Right forelimb (tissue), 1 donor: ENCODE data around the gene CYGB.

Source experiments
- DNase-seq: peaks from one replicate; pipeline ENCODE4 v3.0.0-alpha.2; 2018

The CYGB gene

GRCh38 chr17:76549215-76549518 lies 11.7 kb upstream of the CYGB start:
- no peak for DNase-seq

DNA sequence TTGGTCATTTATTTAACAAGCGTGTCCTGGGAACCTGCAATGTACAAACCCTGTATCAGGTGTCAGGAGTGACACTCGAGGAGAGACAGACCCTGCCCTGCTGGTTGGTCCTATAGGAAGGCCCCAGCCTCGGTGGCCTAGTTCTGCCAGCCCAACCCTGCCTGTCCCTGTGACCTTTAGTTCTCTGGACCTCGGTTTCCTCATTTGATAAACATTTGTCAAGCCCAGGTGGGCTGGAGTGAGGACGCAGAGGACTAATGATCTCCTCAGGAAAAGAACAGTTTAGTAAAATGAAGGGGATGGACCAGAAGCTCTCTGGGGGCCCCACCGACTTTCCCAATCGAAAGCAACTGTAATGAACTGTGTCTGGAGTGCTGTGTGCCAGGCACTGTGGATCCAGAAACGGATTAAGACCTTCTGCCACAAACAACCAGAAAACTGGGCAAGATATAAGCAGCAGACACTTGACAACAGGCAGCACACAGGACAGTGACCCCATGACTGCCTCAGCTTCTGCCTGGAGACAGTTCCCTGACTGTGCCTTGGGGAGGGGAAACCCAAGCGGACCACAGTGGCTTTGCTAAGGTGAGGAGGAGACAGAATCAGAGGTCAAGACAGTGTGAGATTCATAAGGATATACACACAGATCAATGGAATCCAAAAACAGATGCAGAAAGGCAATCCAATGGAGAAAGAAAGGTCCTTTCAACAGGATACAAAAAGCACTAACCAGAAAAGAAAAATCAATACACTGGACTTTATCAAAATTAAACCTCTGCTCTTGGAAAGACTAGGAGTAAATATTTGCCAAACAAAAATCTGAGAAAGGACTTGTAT lies 11.1 kb upstream of the CYGB start:
- DNase-seq: no peak

GRCh38 chr17:76547642-76548202 lies 10.2 kb upstream of the CYGB start:
- DNase-seq: no peak

- DNase-seq: no peak
Measured at GRCh38 chr17:76547183-76547641, 9.7 kb upstream of the CYGB start.

DNA sequence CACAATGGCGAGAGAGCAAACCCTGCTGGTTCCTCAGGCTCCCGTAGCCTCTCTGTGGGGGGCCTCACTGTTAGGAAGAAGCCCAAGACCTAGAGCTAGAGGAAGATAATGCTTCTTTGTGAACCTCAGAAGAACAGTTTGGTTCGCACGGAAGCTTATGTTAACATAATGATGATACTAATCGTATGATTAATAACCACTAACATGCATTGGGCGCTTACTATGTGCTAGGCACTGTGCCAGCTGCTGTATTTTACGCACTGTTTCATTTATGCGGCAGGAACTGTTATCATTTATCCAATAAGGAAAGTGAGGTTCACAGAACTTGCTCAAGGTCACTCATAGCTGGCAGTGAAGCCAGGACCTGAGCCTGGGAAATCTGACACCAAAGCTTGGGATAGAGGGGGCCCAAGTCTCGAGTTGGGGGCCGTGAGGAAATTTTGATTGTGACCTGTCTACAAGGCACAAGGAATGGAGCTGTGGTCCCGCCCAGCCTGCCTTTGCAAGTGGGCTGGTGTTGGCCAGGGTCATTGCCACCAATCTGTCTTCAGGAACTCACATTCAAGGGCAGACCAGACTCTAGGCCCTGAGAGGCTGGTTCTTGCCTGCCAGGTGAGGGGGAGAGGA lies 9.2 kb upstream of the CYGB start:
- DNase-seq: no peak

GRCh38 chr17:76545918-76546555 lies 8.5 kb upstream of the CYGB start:
- no peak for DNase-seq

DNA sequence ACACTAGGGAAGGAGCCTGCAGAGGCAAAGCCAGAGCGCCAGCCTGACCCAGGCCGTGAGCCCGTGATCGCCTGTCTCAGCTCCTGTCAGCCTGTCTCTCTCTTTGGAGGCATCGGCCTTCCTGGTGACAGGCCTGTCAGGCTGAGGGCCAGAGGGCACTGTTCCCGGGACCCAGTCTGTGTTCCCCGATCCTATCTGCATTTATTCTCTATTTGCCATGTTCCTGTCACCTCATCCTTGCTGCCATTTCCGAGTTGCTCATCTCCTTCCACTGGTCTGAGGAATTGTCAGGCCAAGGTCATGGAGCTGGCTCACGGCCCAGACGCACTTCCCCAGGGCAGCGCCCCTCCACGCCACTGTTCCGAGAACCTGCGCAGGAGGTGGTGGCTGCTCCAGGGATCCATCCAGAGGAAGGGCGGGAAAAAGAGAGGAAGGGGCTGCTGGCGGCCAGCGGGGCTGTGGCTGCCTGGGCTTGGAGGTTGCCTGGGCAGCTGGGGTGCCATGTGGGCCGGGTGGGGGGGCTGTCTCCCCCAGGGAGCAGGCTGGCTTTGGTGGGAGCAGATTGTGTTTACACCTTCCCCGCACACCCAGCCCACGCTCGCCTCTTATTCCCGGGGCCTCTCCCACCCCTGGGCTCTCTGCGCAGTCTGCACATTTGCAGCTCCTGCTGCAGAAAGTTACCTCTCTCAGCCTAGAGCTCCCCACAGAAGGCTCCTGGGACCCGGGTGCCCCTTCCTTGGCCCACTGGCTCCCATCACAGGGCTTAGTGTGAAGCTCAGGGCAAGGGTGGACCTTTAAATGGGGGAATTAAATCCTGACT lies 7.2 kb upstream of the CYGB start:
- no peak for DNase-seq

GRCh38 chr17:76543826-76544545 lies 6.5 kb upstream of the CYGB start:
- no peak for DNase-seq

- DNase-seq: no peak
Measured at GRCh38 chr17:76543482-76543825, 5.9 kb upstream of the CYGB start.

GRCh38 chr17:76542984-76543383 lies 5.5 kb upstream of the CYGB start:
- DNase-seq: no peak

DNA sequence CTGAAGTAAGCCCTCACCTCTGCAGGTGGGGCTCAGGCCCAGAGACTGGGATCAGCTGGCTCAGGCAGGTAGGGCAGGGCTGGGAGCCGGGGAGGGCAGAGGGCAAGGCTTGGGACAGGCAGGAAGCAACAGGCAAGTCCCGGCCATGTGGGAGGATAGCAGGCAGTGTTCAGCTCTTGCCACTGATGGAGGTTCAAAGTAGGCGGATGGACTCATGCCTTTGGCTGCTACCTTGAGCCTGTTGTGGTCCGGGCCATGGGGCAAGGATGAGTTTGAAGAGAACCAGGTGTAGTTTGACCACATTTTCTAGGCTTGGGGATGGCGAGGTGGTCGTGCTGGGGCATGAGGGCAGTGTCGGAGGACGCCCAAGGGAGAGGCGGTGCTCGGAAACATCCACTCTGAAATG lies 5.1 kb upstream of the CYGB start:
- no peak for DNase-seq

- DNase-seq: no peak
Measured at GRCh38 chr17:76541739-76542454, 4.4 kb upstream of the CYGB start.

DNA sequence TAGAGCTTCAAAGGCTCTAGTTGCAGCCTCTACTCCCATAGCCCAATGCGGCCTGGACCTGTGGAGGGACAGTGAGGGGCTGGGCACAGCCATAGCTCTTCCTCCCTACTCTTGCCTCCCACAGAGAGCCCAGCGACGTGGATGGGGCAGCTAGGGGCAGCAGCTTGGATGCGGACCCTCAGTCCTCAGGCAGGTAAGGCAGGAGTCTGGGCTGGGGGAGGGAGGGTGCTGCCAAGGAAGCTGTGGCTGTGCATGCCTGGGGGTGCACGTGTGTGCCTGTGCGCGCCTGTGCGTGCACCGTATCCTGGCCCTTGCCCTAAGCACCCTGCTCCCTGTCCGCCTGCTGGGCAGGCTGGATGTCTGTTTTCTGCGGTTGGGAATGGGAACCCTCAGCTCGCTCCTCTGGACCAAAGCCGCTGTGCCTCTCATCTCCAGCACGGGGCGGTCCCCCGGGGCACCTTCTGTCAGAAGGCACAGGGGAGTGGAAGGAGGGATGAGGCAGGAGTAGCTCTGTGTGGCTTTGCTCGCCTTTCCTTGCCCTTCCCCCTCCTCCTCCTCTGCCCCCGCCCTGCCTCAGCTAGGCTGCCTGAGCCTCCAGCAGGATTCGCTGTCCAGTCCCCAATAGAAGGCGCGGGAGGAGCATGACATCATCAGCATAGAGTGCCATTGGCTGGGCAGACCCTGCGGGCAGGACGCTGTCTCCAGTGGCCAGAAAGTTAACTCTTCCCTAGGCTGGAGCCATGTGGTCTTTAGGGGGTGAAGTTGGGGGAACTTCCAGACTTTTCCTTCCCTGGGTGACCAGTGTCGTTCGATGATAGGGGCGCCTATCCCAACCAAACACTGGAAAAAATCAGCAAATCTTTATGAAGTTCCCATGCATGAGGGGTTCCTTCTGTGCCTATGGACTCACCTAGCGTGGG lies 3.1 kb upstream of the CYGB start:
- peak; percentile 93 for DNase-seq

DNA sequence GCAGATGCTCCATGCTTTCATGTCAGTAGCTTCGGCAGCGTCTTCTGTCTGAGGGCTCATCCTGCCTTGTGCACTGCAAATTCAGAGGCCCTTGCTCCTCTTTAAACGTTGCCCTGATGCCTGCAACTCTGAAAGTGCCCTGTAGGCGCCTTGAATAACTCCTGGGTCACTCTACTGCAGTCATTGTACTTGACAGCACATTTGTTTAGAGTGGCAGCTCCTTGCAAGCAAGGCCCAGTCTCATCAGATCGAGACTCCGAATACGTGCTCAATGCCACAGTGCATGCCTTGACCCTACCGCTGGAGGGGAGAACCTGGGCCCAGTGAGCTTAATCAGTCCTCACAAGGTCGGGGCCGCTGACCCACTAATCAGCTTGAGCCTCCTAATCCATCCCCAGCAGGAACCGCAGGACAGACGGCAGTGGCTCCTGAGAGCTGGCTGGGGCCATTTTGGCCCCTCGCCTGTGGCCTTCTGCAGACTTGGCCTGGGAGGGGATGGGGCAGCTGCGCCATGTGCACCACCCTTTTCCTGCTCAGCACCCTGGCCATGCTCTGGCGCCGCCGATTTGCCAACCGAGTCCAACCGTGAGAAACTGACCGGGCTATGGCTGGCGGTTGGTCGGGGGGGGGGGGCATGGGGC lies 2.2 kb upstream of the CYGB start, which contains the start of gene PRCD:
PRCD (plus strand) TSS at position 414 of the 641 bp plus-strand sequence; CDS start at position 512, 98 bp downstream.
- no peak for DNase-seq

- DNase-seq: no peak
Measured at GRCh38 chr17:76538941-76539570, 1.5 kb upstream of the CYGB start.

- no peak for DNase-seq
Measured at GRCh38 chr17:76538281-76538931, 897 bp upstream of the CYGB start.

GRCh38 chr17:76537288-76537577 lies 276 bp downstream of the CYGB start:
- DNase-seq: no peak

DNA sequence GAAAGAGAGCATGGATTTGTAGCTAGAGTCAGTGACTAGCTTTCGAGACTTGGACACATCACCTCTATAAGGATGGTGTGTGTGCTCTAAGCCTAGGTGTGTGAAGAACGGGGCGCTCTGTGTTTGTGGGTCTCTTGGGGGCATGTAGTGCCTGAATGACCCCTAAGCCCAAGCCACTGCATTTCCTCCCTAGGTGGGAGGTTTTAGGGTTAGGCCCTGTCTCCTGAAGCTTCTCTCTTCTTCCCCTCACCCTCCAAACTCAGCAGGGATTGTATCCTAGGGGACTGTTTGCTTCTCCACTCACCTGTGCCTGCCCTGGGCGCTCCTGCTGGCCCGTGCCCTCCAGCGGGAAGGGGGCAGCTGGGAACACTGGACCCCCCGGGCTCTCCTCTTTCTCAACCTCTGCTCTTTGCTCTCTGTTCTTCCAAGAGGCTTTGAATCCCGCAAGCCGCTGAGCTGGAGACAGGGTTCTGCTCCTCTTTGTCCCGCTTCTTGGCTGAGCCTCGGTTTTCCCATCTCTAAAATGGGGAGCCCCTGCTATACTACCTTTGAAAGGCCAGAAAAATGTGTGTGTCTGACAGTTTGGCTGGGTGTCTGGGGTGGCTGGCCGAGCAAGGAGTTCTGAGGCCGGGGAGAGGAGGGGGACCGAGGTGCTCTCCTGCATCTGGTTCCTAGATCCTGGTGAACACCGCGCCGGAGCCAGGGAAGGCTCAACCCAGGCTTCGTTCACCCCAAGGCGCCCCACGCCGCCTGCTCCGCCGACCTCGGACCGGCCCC lies 810 bp downstream of the CYGB start:
- no peak for DNase-seq
